SK-N-DZ (cell line): Measurements from ENCODE around the gene MRPL23.
"Not testable (repeated sequence)": the region's sequence is repeated elsewhere in the genome, so short reads cannot be mapped to it uniquely, and the experiment has no call there.

Experiments used
- DNase-seq: peaks from one replicate; pipeline ENCODE4 v3.0.0-alpha.2; 2015; ENCODE audit warnings: low spot score

Gene MRPL23

DNA sequence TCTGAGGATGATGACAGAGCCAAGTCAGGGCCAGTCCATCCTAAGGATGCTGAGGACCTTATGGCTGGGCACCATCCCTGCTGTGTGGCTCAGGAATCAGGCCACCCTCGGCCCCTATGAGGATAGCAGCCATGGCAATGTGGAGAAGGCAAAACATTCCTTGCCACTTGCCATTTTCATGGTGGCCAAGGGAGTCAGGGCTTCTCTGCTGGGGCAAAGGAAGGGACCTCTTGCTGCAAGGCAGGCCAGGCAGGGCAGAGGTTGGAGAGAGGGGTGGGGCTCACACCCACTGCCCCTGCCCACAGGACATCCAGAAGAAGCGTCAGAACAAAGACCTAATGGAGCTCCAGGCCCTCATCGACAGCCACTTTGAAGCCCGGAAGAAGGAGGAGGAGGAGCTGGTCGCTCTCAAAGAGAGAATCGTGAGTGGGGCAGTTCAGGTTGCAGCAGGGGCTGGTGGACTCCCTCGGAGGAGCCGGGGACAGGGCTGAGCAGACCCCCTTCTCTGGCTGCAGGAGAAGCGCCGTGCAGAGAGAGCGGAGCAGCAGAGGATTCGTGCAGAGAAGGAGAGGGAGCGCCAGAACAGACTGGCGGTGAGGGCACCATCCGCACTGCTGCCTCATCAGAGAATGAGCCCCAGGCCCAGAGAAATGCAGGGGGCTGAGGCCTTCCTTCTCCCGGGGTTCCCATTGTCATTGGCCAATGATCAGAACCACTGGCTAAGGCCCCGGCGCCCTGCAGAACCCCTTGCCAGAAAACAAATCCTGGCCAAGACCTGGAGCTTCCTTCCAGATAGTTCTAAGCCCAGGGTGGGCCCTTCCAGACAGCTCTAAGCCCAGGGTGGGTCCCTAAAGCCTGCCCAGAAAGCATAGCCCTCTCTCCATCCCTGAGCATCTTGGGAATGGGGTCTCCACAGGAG is 13.5 kb upstream of the MRPL23 start:
- DNase-seq = no peak

DNA sequence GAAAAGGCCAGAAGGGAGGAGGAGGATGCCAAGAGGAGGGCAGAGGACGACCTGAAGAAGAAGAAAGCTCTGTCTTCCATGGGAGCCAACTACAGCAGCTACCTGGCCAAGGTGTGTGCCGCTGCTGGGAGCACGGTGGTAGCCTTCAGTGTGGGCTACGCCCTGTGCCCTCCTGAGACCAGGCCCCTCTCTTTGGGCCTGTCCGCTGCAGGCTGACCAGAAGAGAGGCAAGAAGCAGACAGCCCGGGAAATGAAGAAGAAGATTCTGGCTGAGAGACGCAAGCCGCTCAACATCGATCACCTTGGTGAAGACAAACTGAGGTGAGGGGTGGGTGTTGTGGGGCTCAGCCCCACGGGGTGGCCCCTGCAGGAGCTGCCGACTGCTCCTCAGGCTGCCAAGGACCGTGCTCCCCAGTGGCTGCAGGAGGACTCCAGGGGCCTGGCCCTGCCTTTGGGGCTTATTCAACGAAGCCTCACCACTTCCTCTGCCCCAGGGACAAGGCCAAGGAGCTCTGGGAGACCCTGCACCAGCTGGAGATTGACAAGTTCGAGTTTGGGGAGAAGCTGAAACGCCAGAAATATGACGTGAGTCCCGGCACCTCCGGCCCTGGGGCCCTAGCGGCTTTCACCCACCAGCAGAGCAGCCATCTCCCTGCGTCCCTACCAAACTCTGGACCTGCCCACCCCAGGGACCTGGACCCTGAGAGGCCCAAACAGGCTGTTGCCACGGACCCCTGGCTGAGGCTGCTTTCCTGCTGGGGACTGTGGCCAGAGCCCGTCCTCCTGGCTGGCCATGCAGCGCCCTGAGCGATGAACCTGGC is 12.6 kb upstream of the MRPL23 start:
- no peak for DNase-seq

DNA sequence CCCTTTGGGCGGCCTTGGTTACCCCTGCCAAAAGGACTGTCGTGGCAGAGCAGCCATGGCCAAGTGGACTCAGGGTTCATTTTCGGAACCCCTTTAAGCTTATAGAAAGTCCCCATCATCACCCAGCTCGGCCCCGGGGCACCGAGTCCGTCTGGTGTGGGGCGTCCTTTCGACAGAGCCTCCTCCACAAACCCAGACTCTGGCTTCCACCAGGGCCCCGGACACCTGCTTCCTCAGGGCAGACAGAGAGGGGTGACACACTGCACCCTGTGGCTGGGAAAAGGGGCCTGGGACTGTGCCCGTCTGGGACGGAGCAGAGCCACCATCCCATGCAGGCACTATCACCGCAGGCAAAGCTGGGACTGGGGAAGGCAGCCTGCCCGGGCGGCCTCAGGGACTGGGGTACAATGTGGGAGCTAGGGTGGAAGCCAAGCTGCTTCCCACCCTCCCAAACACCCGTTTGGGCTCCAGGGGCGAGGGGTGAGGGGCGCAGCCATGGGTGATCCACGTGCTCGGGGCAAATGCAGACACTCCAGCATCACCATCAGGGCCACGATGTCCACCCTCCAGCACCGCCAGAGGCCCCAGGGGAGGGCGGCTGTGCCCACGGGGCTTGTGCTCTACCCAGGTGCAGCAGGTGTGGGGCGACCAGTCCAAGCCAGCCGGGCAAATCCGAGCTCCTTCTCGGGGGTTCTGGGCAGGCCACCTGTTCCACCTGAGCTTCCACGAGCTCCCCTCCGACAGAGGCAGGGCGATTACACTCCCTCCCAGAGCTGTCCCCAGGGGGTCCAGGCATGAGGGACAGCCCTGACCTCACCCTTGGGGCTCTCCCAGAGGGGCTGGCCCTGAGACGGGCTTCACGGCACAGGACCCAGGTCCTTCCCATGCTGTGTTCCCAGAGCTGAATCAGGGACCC is 11.7 kb upstream of the MRPL23 start:
- no peak for DNase-seq

DNA sequence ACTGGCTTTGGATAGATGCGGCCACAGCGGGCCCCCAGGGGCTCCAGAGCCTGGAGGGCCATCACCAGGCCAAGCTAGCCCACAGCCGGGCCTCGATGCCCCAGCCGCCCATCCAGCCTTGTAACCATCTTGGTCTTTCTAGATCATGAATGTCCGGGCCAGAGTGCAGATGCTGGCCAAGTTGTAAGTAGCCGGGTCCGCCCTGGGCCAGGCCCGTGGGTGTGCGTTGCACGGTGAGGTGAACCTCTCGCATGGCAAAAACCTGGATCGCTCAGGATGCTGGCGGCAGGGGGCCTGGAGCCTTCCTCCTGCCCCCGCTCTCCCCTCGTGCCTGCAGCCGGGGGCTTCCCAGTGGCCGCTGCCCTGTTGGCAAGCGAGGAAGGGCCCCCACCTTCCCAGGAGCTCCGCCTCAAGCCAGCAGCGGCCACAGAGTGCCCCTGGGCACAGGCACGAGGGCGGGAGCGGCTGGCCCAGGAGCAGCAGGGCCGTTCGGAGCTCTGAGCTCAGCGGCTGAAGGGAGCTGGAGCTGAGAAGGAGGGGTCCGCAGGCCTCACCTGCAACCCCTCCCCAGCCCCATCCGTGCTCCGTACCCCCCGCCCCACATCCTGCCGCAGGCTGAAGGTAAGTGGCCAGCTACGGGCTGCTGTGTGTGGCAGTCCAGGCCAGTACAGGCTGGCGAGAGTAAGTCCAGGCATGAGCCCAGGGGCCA is 10.9 kb upstream of the MRPL23 start:
- DNase-seq = no peak

DNA sequence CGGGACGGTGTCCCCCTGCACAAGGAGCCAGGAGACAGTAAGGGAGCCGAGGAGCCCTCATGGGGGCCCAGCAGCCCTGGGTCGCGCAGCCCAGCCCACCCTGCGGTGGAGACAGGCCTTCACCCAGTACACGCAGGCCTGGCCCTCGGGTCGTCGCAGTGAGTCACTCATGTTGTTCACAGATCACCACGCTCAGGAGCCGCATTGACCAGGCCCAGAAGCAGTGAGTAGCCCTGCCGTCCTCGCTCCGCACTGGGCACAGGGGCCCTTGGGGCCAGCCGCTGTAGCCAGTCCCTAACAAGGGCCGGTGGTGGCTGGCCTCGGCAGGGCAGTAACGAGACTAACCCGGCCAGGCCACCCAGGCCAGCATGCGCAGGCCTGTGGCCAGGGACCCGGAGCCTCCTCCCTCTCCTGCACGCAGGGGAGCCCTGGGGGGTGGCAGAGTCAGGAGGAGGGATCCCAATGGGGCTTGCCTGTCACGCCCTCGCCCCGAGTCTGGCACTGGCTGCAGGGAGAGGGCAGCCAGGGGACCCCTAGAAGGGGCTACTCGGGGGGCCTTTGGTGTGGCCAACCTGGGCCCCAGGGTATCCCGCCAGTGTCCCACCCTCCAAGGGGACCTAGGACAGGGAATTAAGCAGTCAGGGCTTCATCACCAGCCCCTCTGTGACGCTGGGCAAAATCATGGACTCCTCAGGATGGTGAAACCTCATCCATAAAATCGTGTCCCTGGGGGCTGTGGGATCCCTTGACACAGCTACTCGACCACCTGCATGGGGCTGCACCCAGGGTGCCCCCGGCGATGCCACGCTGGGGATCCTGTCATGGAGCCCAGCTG is 10.1 kb upstream of the MRPL23 start:
- no peak for DNase-seq

DNA sequence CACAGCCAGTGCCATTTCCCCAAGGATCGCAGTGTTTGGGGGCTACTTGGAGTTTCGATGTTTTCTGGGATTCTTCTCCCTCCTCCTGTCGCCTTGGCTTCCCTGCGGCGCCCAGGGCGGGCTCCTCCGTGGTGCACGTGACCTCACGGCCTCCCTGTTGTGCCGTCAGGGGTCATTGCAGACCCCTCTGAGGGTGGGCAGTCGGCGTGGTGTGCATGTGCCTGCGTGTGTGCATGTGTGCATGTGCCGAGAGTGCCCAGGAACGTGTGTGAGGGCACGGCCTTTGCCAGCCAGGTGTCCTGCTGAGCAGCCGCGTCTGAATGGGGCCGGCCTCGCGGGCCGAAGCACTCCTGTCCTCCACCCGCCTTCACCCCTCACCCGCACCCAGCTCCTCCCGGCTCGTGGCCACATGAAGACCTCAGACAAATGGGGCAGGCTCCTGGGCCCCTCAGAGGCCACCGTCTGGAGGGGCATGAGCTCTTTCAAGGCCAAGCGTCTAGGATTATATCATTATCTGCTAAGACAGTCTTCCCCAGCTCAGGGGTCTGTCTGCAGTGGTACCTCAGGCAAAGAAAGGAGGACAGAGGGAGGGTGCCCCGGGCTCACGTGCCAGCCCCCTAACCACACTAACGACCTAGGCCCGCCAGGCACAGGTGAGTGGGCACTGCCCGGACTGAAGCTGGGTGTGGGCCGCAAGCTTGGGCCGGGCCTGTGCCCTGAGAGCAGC is 9.4 kb upstream of the MRPL23 start:
- DNase-seq = no peak

DNA sequence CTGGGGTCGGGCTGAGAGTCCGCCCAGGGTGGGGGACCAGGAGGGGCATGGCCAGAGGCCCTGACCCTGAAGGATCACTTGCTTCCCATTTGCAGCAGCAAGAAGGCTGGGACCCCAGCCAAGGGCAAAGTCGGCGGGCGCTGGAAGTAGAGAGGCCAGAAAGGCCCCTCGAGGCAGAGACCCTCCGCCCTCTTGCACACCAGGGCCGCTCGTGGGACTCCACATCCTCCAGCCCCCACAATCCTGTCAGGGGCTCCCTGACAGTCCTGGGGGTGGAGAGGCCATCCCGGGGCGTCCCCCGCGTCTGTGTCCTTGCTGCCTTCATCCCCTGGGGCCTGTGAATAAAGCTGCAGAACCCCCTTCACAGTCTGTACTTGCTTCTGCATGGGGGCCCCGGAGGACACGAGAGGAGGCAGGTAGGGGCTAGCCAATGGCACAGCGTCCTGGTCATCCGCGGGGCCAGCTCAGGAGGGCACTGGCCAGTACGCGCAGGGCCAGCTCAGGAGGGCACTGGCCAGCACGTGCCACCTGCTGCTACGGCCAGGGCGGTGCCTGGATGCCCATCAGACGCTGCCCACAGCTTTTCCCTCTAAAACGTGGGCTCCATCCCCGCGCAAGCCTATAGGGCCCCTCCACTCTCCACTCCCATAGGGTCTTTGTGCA is 8.7 kb upstream of the MRPL23 start:
- no peak for DNase-seq

- peak; percentile 58 for DNase-seq
These were observed 8.0 kb upstream of the MRPL23 start for GRCh38 chr11:1939006-1939625.

GRCh38 chr11:1939788-1940187 is 7.3 kb upstream of the MRPL23 start:
- not testable (repeated sequence) for DNase-seq

- DNase-seq = no peak
These were observed 4.4 kb upstream of the MRPL23 start for GRCh38 chr11:1942558-1943260.

- no peak for DNase-seq
These were observed 3.6 kb upstream of the MRPL23 start for GRCh38 chr11:1943576-1943975.

- no peak for DNase-seq
These were observed 3.2 kb upstream of the MRPL23 start for GRCh38 chr11:1943977-1944376.

GRCh38 chr11:1947592-1948237 is 583 bp downstream of the MRPL23 start:
- DNase-seq = no peak

GRCh38 chr11:1948389-1948788 is 1.3 kb downstream of the MRPL23 start:
- DNase-seq = no peak

DNA sequence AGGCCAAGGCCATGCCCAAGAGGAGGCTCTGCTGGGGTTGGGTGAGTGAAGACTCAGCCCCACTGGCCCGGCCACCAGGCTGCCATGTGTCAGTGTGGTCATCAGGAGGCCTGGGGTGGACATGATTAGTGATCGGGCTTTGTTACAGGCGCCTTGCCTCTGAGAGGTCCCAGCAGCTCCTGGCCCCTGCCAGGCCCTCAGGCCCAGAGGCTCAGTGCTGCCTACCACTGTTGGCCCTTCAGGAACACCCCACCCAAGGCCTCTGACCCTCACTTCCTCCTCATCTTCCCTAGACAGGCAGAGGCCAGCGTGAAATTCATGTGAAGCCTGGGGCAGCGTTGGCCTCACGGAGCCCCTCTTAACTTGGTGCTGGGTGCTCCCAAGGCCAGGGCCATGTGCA is 2.2 kb downstream of the MRPL23 start:
- no peak for DNase-seq

DNA sequence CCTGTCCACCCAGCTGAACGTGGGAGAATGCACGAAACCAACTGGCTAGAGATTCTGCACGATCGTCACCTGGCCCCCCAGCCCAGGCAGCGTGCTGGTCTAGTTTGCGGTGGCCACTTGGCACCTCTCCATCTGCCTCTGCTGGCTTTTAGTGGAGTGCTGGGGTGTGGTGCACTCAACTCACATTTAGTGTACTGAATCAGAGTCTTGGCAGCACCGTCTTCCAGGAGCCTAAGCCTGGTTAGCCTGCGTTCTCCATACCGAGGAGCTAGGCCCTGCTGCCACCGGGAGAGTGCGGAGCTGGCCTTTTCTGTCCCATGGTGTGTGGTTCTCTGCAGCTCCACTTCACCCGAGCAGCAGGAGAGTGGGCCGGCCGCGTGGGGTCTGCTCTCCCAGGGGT is 2.8 kb downstream of the MRPL23 start:
- no peak for DNase-seq

GRCh38 chr11:1952806-1953482 is 5.8 kb downstream of the MRPL23 start:
- DNase-seq = no peak
